Hepatocyte (in vitro differentiated cells): ENCODE results near the gene MYO18B.

ENCODE experiments used
- CTCF ChIP-seq: fragments of 200-600 bp; sonication (generic); IDR thresholded peaks from 2 replicates; pipeline ENCODE4 v1.5.1; 2016; ENCODE audit warnings: antibody characterized with exemption, mild to moderate bottlenecking; ENCODE audit not compliant: poor library complexity
- EZH2phosphoT487 ChIP-seq: fragments of 200-600 bp; sonication (generic); IDR thresholded peaks from one replicate; pipeline ENCODE4 v1.6.1; 2018; ENCODE audit warnings: antibody characterized with exemption, mild to moderate bottlenecking, low read depth, moderate library complexity; ENCODE audit not compliant: unreplicated experiment, severe bottlenecking

- TF ChIP-seq CTCF (no peak), EZH2phosphoT487 (no peak)
These were observed 4.0 kb downstream of the MYO18B start for GRCh38 chr22:25746012-25746373.
